Rectal smooth muscle tissue (tissue), 1 donor: ENCODE data around the gene ZNF81.

Source experiments
- H3K27ac ChIP-seq: one replicate; pipeline ENCODE4 v1.7.0; 2013; ENCODE audit warnings: low read depth, low read length, inconsistent platforms
- H3K27me3 ChIP-seq: one replicate; pipeline ENCODE4 v1.7.0; 2013; ENCODE audit warnings: low read length; ENCODE audit not compliant: control insufficient read depth, insufficient read depth
- H3K36me3 ChIP-seq: one replicate; pipeline ENCODE4 v1.7.0; 2013; ENCODE audit warnings: low read length; ENCODE audit not compliant: control insufficient read depth, insufficient read depth
- H3K4me1 ChIP-seq: one replicate; pipeline ENCODE4 v1.7.0; 2013; ENCODE audit warnings: low read length; ENCODE audit not compliant: control insufficient read depth, insufficient read depth
- H3K4me3 ChIP-seq: one replicate; pipeline ENCODE4 v1.7.0; 2013; ENCODE audit warnings: low read length
- H3K9ac ChIP-seq: one replicate; pipeline ENCODE4 v1.7.0; 2013; ENCODE audit warnings: low read length

Gene ZNF81

GRCh38 chrX:47850901-47851300 lies 14.2 kb downstream of the ZNF81 start:
- Histone ChIP-seq H3K9ac (no peak overlapping the region), H3K27ac (no peak overlapping the region), H3K4me3 (no peak overlapping the region), H3K27me3 (no peaks in the 10 kb centered on the region), H3K4me1 (no peaks in the 10 kb centered on the region), H3K36me3 (no peaks in the 10 kb centered on the region)

GRCh38 chrX:47854474-47854873 lies 17.8 kb downstream of the ZNF81 start:
- H3K4me3 ChIP-seq = no peak overlapping the region
- H3K4me1 ChIP-seq = no peaks in the 10 kb centered on the region
- H3K27ac ChIP-seq = no peak overlapping the region
- H3K36me3 ChIP-seq = no peaks in the 10 kb centered on the region
- H3K9ac ChIP-seq = no peak overlapping the region
- no peaks in the 10 kb centered on the region for H3K27me3 ChIP-seq

- H3K36me3 ChIP-seq = no peaks in the 10 kb centered on the region
- H3K4me3 ChIP-seq = no peak overlapping the region
- H3K27ac ChIP-seq = no peak overlapping the region
- H3K4me1 ChIP-seq = no peaks in the 10 kb centered on the region
- H3K9ac ChIP-seq = no peak overlapping the region
- H3K27me3 ChIP-seq = no peaks in the 10 kb centered on the region
Observed at GRCh38 chrX:47859686-47860085, 23.0 kb downstream of the ZNF81 start.

GRCh38 chrX:47862680-47863079 lies 26.0 kb downstream of the ZNF81 start:
- Histone ChIP-seq H3K27me3 (no peaks in the 10 kb centered on the region), H3K27ac (no peak overlapping the region), H3K36me3 (no peaks in the 10 kb centered on the region), H3K4me3 (no peak overlapping the region), H3K4me1 (no peaks in the 10 kb centered on the region), H3K9ac (no peak overlapping the region)

GRCh38 chrX:47863187-47863586 lies 26.5 kb downstream of the ZNF81 start:
- H3K4me1 ChIP-seq = no peaks in the 10 kb centered on the region
- H3K36me3 ChIP-seq = no peaks in the 10 kb centered on the region
- no peaks in the 10 kb centered on the region for H3K27me3 ChIP-seq
- H3K9ac ChIP-seq = no peak overlapping the region
- no peak overlapping the region for H3K4me3 ChIP-seq
- no peak overlapping the region for H3K27ac ChIP-seq

GRCh38 chrX:47864300-47864699 lies 27.6 kb downstream of the ZNF81 start:
- H3K27me3 ChIP-seq = no peaks in the 10 kb centered on the region
- no peaks in the 10 kb centered on the region for H3K36me3 ChIP-seq
- no peak overlapping the region for H3K4me3 ChIP-seq
- H3K9ac ChIP-seq = no peak overlapping the region
- H3K4me1 ChIP-seq = no peaks in the 10 kb centered on the region
- H3K27ac ChIP-seq = no peak overlapping the region

- H3K4me3 ChIP-seq = no peak overlapping the region
- no peaks in the 10 kb centered on the region for H3K36me3 ChIP-seq
- H3K9ac ChIP-seq = no peak overlapping the region
- H3K27ac ChIP-seq = no peak overlapping the region
- H3K27me3 ChIP-seq = no peaks in the 10 kb centered on the region
- H3K4me1 ChIP-seq = no peaks in the 10 kb centered on the region
Observed at GRCh38 chrX:47864785-47865184, 28.1 kb downstream of the ZNF81 start.

- no peaks in the 10 kb centered on the region for H3K27me3 ChIP-seq
- no peaks in the 10 kb centered on the region for H3K36me3 ChIP-seq
- no peak overlapping the region for H3K27ac ChIP-seq
- H3K9ac ChIP-seq = no peak overlapping the region
- no peak overlapping the region for H3K4me3 ChIP-seq
- H3K4me1 ChIP-seq = no peaks in the 10 kb centered on the region
Observed at GRCh38 chrX:47873123-47873522, 36.4 kb downstream of the ZNF81 start.

GRCh38 chrX:47877327-47877726 lies 40.6 kb downstream of the ZNF81 start:
- Histone ChIP-seq H3K4me3 (no peak overlapping the region), H3K4me1 (no peaks in the 10 kb centered on the region), H3K27ac (no peak overlapping the region), H3K27me3 (no peaks in the 10 kb centered on the region), H3K9ac (no peak overlapping the region), H3K36me3 (peaks cover 4% of the 10 kb centered on the region)

GRCh38 chrX:47878198-47878597 lies 41.5 kb downstream of the ZNF81 start:
- Histone ChIP-seq H3K9ac (no peak overlapping the region), H3K4me1 (no peaks in the 10 kb centered on the region), H3K27me3 (no peaks in the 10 kb centered on the region), H3K36me3 (peaks cover 4% of the 10 kb centered on the region), H3K27ac (no peak overlapping the region), H3K4me3 (no peak overlapping the region)

GRCh38 chrX:47879463-47879862 lies 42.8 kb downstream of the ZNF81 start:
- H3K4me3 ChIP-seq = no peak overlapping the region
- H3K36me3 ChIP-seq = peaks cover 4% of the 10 kb centered on the region
- H3K27ac ChIP-seq = no peak overlapping the region
- H3K27me3 ChIP-seq = no peaks in the 10 kb centered on the region
- H3K4me1 ChIP-seq = no peaks in the 10 kb centered on the region
- no peak overlapping the region for H3K9ac ChIP-seq

- no peaks in the 10 kb centered on the region for H3K4me1 ChIP-seq
Observed at GRCh38 chrX:47880927-47881326, 44.2 kb downstream of the ZNF81 start.

GRCh38 chrX:47885501-47885900 lies 48.8 kb downstream of the ZNF81 start:
- Histone ChIP-seq H3K27ac (no peak overlapping the region), H3K4me1 (no peaks in the 10 kb centered on the region), H3K9ac (no peak overlapping the region), H3K27me3 (no peaks in the 10 kb centered on the region), H3K4me3 (no peak overlapping the region), H3K36me3 (no peaks in the 10 kb centered on the region)

More at GRCh38 chrX:47880927-47881326, 44.2 kb downstream of the ZNF81 start:
- Histone ChIP-seq H3K9ac (no peak overlapping the region), H3K4me3 (no peak overlapping the region), H3K36me3 (peaks cover 4% of the 10 kb centered on the region), H3K27ac (no peak overlapping the region), H3K27me3 (no peaks in the 10 kb centered on the region)
